BLaER1 treated with 17β-estradiol and CSF1 and Interleukin-3, amounts not matched to agents 10 nM and 100 nM (cell line): ENCODE data around the gene LENEP.
A peak's percentile ranks its signal among the peaks of the same experiment; 100 is the strongest.

ENCODE experiments used
- H3K27ac ChIP-seq, 11 experiments: shearing (Covaris generic); formaldehyde crosslinking; 2 replicates each; pipeline ENCODE4 v1.8.1; 2022
- H3K27me3 ChIP-seq, 11 experiments: shearing (Covaris generic); formaldehyde crosslinking; 2 replicates each; pipeline ENCODE4 v1.8.1; 2022
- H3K36me3 ChIP-seq, 11 experiments: shearing (Covaris generic); formaldehyde crosslinking; 2 replicates each; pipeline ENCODE4 v1.8.1; 2022
- H3K4me1 ChIP-seq, 10 experiments: shearing (Covaris generic); formaldehyde crosslinking; 2 replicates each; pipeline ENCODE4 v1.8.1; 2022
- H3K4me2 ChIP-seq, 11 experiments: shearing (Covaris generic); formaldehyde crosslinking; 2 replicates each; pipeline ENCODE4 v1.8.1; 2022
- H3K4me3 ChIP-seq, 10 experiments: shearing (Covaris generic); formaldehyde crosslinking; 2 replicates each; pipeline ENCODE4 v1.8.1; 2022
- H3K9ac ChIP-seq, 11 experiments: shearing (Covaris generic); formaldehyde crosslinking; 2 replicates each; pipeline ENCODE4 v1.8.1; 2022
- H3K9me3 ChIP-seq, 11 experiments: shearing (Covaris generic); formaldehyde crosslinking; replicated peaks in 1 of 11; 2 replicates each; pipeline ENCODE4 v1.8.1; 2022
- H4K20me1 ChIP-seq, 11 experiments: shearing (Covaris generic); formaldehyde crosslinking; 2 replicates each; pipeline ENCODE4 v1.8.1; 2022
- Cebpa-rat ChIP-seq, 11 experiments: shearing (Covaris generic); IDR thresholded peaks; 2 replicates each; pipeline ENCODE4 v1.8.1; 2022

LENEP gene

GRCh38 chr1:155017041-155017945 is 23.9 kb downstream of the LENEP start:
- Histone ChIP-seq H4K20me1 (peaks cover 0 to 71% (median 11%) of the 10 kb centered on the region in 11 experiments; a peak in 11 of 22 replicates), H3K9ac (peak overlapping the region; percentile 43 to 77 (median 71)), H3K27me3 (no peaks in the 10 kb centered on the region), H3K9me3 (no peaks in the 10 kb centered on the region), H3K4me1 (peaks cover 70 to 85% (median 78%) of the 10 kb centered on the region in 10 experiments), H3K4me3 (peak overlapping the region; percentile 37 to 62 (median 48)), H3K4me2 (peak overlapping the region; percentile 93 to 100 (median 98)), H3K27ac (peak overlapping the region; percentile 39 to 81 (median 70); a peak in 21 of 22 replicates), H3K36me3 (peaks cover 12 to 55% (median 18%) of the 10 kb centered on the region in 11 experiments; a peak in 17 of 22 replicates)
- TF ChIP-seq Cebpa-rat (IDR thresholded peaks at IDR 0.05): no peak

DNA sequence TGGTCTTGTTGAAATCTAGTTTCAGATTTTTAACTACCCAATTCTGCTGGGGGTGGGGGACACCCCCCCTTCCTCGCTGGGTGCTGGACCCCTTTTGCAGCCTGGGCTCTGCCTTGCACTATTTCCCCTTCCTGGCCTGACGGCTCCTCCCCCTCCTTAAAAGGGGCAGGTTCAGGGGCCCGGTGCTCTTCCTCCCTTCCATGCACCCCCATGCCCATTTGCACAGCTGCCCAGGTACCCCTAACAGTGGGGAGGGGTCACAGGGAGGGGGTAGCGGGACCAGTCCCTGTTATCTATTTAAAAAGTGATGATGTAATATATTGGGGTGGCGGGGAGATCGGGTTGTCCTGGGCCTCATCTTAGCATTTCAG is 24.5 kb downstream of the LENEP start:
- no peak for TF ChIP-seq Cebpa-rat (IDR thresholded peaks at IDR 0.05)
- Histone ChIP-seq H3K9me3 (no peaks in the 10 kb centered on the region), H3K9ac (peak overlapping the region; percentile 43 to 77 (median 71)), H3K4me2 (peak overlapping the region; percentile 93 to 100 (median 98)), H3K4me3 (peak overlapping the region; percentile 37 to 62 (median 48)), H3K27ac (peak overlapping the region; percentile 39 to 81 (median 70); a peak in 21 of 22 replicates), H3K36me3 (peaks cover 12 to 54% (median 18%) of the 10 kb centered on the region in 11 experiments; a peak in 17 of 22 replicates), H4K20me1 (peaks cover 0 to 67% (median 11%) of the 10 kb centered on the region in 11 experiments; a peak in 11 of 22 replicates), H3K4me1 (peaks cover 70 to 85% (median 78%) of the 10 kb centered on the region in 10 experiments), H3K27me3 (no peaks in the 10 kb centered on the region)

DNA sequence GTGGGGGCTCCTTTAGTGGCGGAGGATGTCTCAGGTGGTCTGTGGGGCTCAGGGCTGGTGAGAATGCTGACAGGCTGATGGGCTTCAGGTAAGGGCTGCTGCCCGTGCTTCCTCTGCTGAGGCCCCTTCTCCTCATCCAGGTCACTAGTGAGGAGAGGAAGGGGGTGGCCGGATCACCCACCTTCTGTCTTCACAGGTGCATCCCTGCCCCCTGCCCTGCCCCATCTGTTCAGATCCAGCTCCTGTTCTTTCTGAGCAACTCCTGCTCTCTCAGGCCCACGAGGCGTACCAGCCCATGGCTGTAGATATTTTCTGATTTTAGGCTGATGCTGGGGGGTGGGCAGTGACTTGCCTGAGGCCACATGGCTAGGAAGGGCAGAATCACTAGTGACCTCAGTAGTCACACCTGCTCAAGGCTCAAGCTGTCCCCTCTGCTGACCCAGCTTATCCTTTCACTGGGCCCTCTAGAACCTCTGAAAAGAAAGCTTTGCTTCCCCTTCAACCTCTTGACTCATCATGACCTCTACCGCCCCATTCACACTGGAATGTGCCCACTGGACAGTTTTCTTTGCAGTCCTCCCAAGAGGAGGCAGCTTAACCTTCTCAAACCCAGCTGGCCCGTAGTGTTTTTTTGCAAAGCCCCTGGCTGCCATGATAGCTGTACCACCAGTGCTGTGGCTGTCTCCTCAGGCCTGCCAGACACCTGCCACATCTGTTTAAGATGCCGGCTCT is 25.4 kb downstream of the LENEP start:
- Histone ChIP-seq H3K36me3 (peaks cover 12 to 48% (median 18%) of the 10 kb centered on the region in 11 experiments; a peak in 17 of 22 replicates), H3K4me3 (peak overlapping the region in 1 of 10 experiments; percentile 21; a peak in 2 of 20 replicates), H3K27ac (peak overlapping the region in 8 of 11 experiments; percentile 1 to 77 (median 22); a peak in 5 of 22 replicates), H3K9ac (peak overlapping the region in 9 of 11 experiments; percentile 8 to 76 (median 56); a peak in 14 of 22 replicates), H3K27me3 (no peaks in the 10 kb centered on the region), H3K4me1 (peaks cover 67 to 81% (median 74%) of the 10 kb centered on the region in 10 experiments), H3K9me3 (no peaks in the 10 kb centered on the region), H3K4me2 (peak overlapping the region; percentile 93 to 100 (median 98)), H4K20me1 (peaks cover 0 to 59% (median 11%) of the 10 kb centered on the region in 11 experiments; a peak in 11 of 22 replicates)
- TF ChIP-seq Cebpa-rat (IDR thresholded peaks at IDR 0.05): no peak

DNA sequence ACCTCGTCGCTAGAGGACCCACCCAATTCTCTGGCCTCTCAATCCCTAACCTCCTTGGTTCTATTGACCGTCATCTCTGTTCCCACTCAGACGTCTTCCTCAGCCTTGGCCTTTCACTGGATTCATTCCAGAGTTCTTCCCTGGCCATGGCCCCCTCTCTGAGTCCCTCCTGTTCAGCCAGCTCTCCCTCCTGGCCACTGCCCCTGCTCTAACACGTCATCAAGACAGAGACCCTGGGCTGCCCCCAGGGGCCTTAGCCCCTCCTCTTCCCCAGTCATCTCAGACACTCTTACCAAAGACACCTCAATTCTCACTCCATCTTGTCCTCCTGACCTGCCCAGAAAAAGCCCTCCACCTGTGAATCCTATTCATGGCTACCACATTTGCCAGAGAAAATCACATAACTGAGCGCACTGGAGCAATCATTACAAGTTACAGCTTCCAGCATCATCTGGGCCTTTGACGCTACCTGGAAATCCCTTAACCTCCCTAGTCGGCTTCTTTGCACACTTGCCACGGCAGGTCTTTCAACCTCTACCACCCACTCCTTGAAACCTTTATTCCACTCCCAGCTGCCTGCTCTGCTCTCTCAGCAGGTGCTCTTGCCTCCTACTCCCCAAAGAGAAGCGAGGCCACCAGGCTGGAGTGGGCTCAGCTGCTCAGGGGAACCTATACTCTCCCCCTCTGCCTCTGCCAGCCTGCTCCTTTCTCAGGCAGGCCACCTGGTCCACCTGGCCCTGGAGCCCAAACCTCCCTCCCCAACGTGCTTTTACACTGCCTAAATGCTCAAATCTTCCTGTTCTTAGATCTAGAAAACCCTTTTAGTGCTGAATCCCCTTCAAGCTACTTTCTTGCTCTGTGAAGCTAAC is 26.2 kb downstream of the LENEP start:
- Histone ChIP-seq H3K4me3 (no peak overlapping the region), H3K9ac (peak overlapping the region in 3 of 11 experiments; percentile 7 to 76 (median 72); a peak in 3 of 22 replicates), H4K20me1 (peaks cover 0 to 51% (median 11%) of the 10 kb centered on the region in 11 experiments; a peak in 11 of 22 replicates), H3K27ac (0 out of 22 replicates have a peak overlapping the region, but pooled peaks of 1 of the 11 experiments have one; percentile 77), H3K36me3 (peaks cover 10 to 40% (median 14%) of the 10 kb centered on the region in 11 experiments; a peak in 17 of 22 replicates), H3K9me3 (no peaks in the 10 kb centered on the region), H3K4me1 (peaks cover 58 to 72% (median 66%) of the 10 kb centered on the region in 10 experiments), H3K4me2 (peak overlapping the region in 5 of 11 experiments; percentile 97 to 100 (median 99); a peak in 11 of 22 replicates), H3K27me3 (no peaks in the 10 kb centered on the region)
- TF ChIP-seq Cebpa-rat (IDR thresholded peaks at IDR 0.05): no peak

DNA sequence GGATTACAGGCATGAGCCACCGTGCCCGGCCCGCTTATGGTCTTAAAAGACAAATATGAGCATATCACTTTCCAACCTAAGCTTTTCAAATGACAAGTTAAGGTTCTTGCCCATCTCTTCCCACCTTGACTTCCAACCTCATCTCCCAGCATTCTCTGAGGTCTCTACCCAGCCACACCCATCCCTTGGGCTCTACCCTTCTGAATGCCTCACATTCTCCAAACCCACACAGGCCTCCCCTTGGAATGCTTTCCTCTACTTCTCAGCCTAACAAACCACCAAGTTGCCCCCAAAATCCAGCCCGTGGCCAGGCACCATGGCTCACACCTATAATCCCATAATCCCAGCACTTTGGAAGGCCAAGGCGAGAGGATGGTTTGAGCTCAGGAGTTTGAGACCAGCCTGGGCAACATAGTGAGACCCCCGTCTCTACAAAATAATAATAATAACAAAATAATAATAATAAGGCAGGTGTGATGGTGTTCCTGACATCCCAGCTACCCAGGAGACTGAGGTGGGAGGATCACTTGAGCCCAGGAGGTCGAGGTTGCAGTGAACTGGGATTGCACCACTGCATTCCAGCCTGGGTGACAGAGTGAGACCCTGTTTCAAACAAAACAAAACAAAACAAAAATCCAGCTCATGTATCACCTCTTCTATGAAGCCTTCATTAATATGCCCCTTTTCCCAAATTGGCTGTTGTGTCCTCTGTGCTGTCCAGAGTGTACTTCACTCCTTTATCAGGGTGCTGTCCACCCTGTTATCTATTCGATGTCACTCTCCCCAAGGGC is 28.9 kb downstream of the LENEP start:
- peaks cover 0 to 27% (median 0%) of the 10 kb centered on the region in 11 experiments; a peak in 6 of 22 replicates for H4K20me1 ChIP-seq
- 0 out of 22 replicates have a peak overlapping the region, but pooled peaks of 1 of the 11 experiments have one; percentile 13 for H3K9ac ChIP-seq
- peaks cover 0 to 15% (median 0%) of the 10 kb centered on the region in 11 experiments; a peak in 3 of 22 replicates for H3K36me3 ChIP-seq
- no peaks in the 10 kb centered on the region for H3K27me3 ChIP-seq
- no peak overlapping the region for H3K4me3 ChIP-seq
- H3K9me3 ChIP-seq: no peaks in the 10 kb centered on the region
- H3K4me1 ChIP-seq: peaks cover 32 to 45% (median 38%) of the 10 kb centered on the region in 10 experiments
- TF ChIP-seq Cebpa-rat (IDR thresholded peaks at IDR 0.05): no peak
- peak overlapping the region in 10 of 11 experiments; percentile 18 to 49 (median 33); a peak in 18 of 22 replicates for H3K4me2 ChIP-seq
- no peak overlapping the region for H3K27ac ChIP-seq

GRCh38 chr1:155022927-155023236 is 29.5 kb downstream of the LENEP start:
- peak overlapping the region in 10 of 11 experiments; percentile 18 to 49 (median 33); a peak in 17 of 22 replicates for H3K4me2 ChIP-seq

DNA sequence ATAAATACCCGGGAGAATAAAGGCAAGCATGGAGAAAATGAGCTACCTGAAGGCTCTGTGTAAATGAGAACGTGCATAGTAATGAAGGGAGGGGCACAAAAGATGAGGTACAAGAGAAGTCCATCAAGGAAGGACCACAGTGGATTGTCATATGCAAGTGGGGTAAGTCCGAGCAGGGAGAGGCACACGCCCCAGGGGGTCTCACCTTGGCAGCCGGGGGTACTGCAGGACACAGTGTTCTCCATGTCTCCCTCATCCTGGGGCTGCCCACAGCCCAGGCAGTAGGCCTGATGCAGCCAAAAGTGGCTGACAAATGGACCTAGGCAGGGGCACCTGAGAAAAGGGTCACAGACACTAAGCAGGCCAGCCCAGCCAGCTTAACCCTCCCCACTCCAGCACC is 30.2 kb downstream of the LENEP start:
- Histone ChIP-seq H3K4me2 (no peak overlapping the region; a peak in 1 of 22 replicates), H3K9ac (no peak overlapping the region), H3K4me3 (no peak overlapping the region), H3K27ac (no peak overlapping the region), H4K20me1 (peaks cover 0 to 19% (median 0%) of the 10 kb centered on the region in 11 experiments; a peak in 6 of 22 replicates), H3K36me3 (peaks cover 0 to 13% (median 0%) of the 10 kb centered on the region in 11 experiments; a peak in 3 of 22 replicates), H3K4me1 (peaks cover 19 to 39% (median 26%) of the 10 kb centered on the region in 10 experiments), H3K27me3 (no peaks in the 10 kb centered on the region), H3K9me3 (no peaks in the 10 kb centered on the region)
- TF ChIP-seq Cebpa-rat (IDR thresholded peaks at IDR 0.05): no peak

More at GRCh38 chr1:155022927-155023236, 29.5 kb downstream of the LENEP start:
- peaks cover 27 to 41% (median 33%) of the 10 kb centered on the region in 10 experiments for H3K4me1 ChIP-seq
- H3K36me3 ChIP-seq: peaks cover 0 to 15% (median 0%) of the 10 kb centered on the region in 11 experiments; a peak in 3 of 22 replicates
- no peaks in the 10 kb centered on the region for H3K27me3 ChIP-seq
- H3K9me3 ChIP-seq: no peaks in the 10 kb centered on the region
- H3K9ac ChIP-seq: 0 out of 22 replicates have a peak overlapping the region, but pooled peaks of 1 of the 11 experiments have one; percentile 13
- no peak for TF ChIP-seq Cebpa-rat (IDR thresholded peaks at IDR 0.05)
- no peak overlapping the region for H3K4me3 ChIP-seq
- no peak overlapping the region for H3K27ac ChIP-seq
- H4K20me1 ChIP-seq: peaks cover 0 to 24% (median 0%) of the 10 kb centered on the region in 11 experiments; a peak in 6 of 22 replicates
